ENCODE measurements around the gene AKT3. TPM values are rescaled to one million over a fixed set of nuclear protein-coding genes. Genes with fewer than 3 reads are reported as not detected.

The AKT3 gene
- total and polyA plus RNA-seq, 8 donors = 5.5 to 100 (median 13.8) TPM

GRCh38 chr1:243718022-243718421, 132.0 kb downstream of the AKT3 start:
- no peaks in the 10 kb centered on the region for H3K36me3 ChIP-seq
- H3K27ac ChIP-seq = no peak overlapping the region
- intact Hi-C loops (cut with DNase I; ENCODE audit: low total_unique reads) = no loop called here
- no peak for DNase-seq
- H3K9me3 ChIP-seq = no peaks in the 10 kb centered on the region
- H3K4me1 ChIP-seq = peaks cover 0 to 26% (median 5%) of the 10 kb centered on the region in 4 donors
- 92 to 100% (median 94%) methylated on average over 2 of the region's 2 CpGs for WGBS, 5 donors
- TF ChIP-seq POLR2A (IDR thresholded peaks at IDR 0.05) (no peak), POLR2AphosphoS5 (IDR thresholded peaks at IDR 0.05) (no peak), EP300 (IDR thresholded peaks at IDR 0.05) (no peak)
- TF ChIP-seq, protein P1, sequence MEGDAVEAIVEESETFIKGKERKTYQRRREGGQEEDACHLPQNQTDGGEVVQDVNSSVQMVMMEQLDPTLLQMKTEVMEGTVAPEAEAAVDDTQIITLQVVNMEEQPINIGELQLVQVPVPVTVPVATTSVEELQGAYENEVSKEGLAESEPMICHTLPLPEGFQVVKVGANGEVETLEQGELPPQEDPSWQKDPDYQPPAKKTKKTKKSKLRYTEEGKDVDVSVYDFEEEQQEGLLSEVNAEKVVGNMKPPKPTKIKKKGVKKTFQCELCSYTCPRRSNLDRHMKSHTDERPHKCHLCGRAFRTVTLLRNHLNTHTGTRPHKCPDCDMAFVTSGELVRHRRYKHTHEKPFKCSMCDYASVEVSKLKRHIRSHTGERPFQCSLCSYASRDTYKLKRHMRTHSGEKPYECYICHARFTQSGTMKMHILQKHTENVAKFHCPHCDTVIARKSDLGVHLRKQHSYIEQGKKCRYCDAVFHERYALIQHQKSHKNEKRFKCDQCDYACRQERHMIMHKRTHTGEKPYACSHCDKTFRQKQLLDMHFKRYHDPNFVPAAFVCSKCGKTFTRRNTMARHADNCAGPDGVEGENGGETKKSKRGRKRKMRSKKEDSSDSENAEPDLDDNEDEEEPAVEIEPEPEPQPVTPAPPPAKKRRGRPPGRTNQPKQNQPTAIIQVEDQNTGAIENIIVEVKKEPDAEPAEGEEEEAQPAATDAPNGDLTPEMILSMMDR (IDR thresholded peaks at IDR 0.05) = no peak
- no peak overlapping the region for H3K4me3 ChIP-seq
- no peaks in the 10 kb centered on the region for H3K27me3 ChIP-seq

- no peak for DNase-seq
- 91 to 100% (median 94%) methylated on average over 1 of the region's 1 CpG for WGBS, 5 donors
- TF ChIP-seq EP300 (IDR thresholded peaks at IDR 0.05) (no peak), POLR2A (IDR thresholded peaks at IDR 0.05) (no peak), POLR2AphosphoS5 (IDR thresholded peaks at IDR 0.05) (no peak)
- TF ChIP-seq, protein P1 (IDR thresholded peaks at IDR 0.05) = no peak
Observed at GRCh38 chr1:243716906-243717305, 133.1 kb downstream of the AKT3 start.

DNA sequence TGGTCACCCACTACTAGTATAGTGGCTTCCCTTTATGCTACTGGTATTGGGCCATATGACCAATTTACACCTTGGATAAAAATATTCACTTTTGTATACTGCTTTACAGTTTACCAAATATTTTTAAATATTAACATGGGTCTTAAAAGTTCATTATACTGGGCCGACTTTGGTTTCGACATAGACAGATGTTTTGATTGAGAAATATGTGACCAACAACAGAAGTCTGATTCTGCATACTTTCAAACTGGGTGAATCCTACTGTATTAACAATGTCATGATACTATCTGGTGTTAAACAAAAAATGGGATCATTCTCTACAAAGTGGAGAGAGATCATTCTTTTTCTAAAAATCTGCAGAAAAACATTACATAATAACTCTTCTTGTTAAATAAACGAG, 134.8 kb downstream of the AKT3 start:
- TF ChIP-seq EP300 (IDR thresholded peaks at IDR 0.05) = no peak
- Histone ChIP-seq H3K36me3 (no peaks in the 10 kb centered on the region), H3K9me3 (no peaks in the 10 kb centered on the region), H3K4me1 (peaks cover 0 to 41% (median 12%) of the 10 kb centered on the region in 4 donors), H3K4me3 (no peak overlapping the region), H3K27ac (no peak overlapping the region), H3K27me3 (no peaks in the 10 kb centered on the region)
- DNase-seq = no peak
- intact Hi-C loops (cut with DNase I; ENCODE audit: low total_unique reads) = no loop called here
- WGBS, 5 donors = 60 to 88% (median 83%) methylated on average over 3 of the region's 3 CpGs

More at GRCh38 chr1:243716906-243717305, 133.1 kb downstream of the AKT3 start:
- Histone ChIP-seq H3K27me3 (no peaks in the 10 kb centered on the region), H3K27ac (no peak overlapping the region), H3K9me3 (no peaks in the 10 kb centered on the region), H3K36me3 (no peaks in the 10 kb centered on the region), H3K4me3 (no peak overlapping the region), H3K4me1 (peaks cover 0 to 38% (median 11%) of the 10 kb centered on the region in 4 donors)
- intact Hi-C loops (cut with DNase I; ENCODE audit: low total_unique reads) = no loop called here

- H3K27ac ChIP-seq = no peak overlapping the region
- no peaks in the 10 kb centered on the region for H3K9me3 ChIP-seq
- DNase-seq = peak in 1 of 2 donors; percentile 82
- WGBS, 5 donors = 21 to 41% (median 35%) methylated on average over 10 of the region's 10 CpGs
- H3K36me3 ChIP-seq = no peaks in the 10 kb centered on the region
- intact Hi-C loops (cut with DNase I; ENCODE audit: low total_unique reads) = no loop called here
- TF ChIP-seq POLR2A (IDR thresholded peaks at IDR 0.05) (no peak), EP300 (IDR thresholded peaks at IDR 0.05) (no peak)
- TF ChIP-seq, protein P1 (IDR thresholded peaks at IDR 0.05) = no peak
- H3K4me1 ChIP-seq = peaks cover 0 to 41% (median 9%) of the 10 kb centered on the region in 4 donors
- no peak overlapping the region for H3K4me3 ChIP-seq
- no peaks in the 10 kb centered on the region for H3K27me3 ChIP-seq
Observed at GRCh38 chr1:243713470-243714186, 136.4 kb downstream of the AKT3 start.

GRCh38 chr1:243712941-243713340, 137.1 kb downstream of the AKT3 start:
- Histone ChIP-seq H3K27ac (no peak overlapping the region), H3K27me3 (no peaks in the 10 kb centered on the region), H3K4me1 (peaks cover 0 to 41% (median 9%) of the 10 kb centered on the region in 4 donors), H3K36me3 (no peaks in the 10 kb centered on the region), H3K4me3 (no peak overlapping the region), H3K9me3 (no peaks in the 10 kb centered on the region)
- no peak for TF ChIP-seq POLR2A (IDR thresholded peaks at IDR 0.05)
- TF ChIP-seq, protein P1 (IDR thresholded peaks at IDR 0.05) = peak in 2 of 7 experiments; percentile 19 to 21
- DNase-seq = peak in 1 of 2 donors; percentile 7
- WGBS, 5 donors = 19 to 37% (median 29%) methylated on average over 5 of the region's 5 CpGs
- intact Hi-C loops (cut with DNase I; ENCODE audit: low total_unique reads) = no loop called here
